Activated CD4-positive, alpha-beta T cell treated with anti-CD3 and anti-CD28 coated beads for 48 hours (primary cell): Measurements from ENCODE around the gene ICAM1.
"Not testable (repeated sequence)": the region's sequence is repeated elsewhere in the genome, so short reads cannot be mapped to it uniquely, and the experiment has no call there.

Experiments used
- DNase-seq: peaks from one replicate; pipeline ENCODE4 v3.0.0-alpha.2; 2020

The ICAM1 gene, protein sequence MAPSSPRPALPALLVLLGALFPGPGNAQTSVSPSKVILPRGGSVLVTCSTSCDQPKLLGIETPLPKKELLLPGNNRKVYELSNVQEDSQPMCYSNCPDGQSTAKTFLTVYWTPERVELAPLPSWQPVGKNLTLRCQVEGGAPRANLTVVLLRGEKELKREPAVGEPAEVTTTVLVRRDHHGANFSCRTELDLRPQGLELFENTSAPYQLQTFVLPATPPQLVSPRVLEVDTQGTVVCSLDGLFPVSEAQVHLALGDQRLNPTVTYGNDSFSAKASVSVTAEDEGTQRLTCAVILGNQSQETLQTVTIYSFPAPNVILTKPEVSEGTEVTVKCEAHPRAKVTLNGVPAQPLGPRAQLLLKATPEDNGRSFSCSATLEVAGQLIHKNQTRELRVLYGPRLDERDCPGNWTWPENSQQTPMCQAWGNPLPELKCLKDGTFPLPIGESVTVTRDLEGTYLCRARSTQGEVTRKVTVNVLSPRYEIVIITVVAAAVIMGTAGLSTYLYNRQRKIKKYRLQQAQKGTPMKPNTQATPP

DNA sequence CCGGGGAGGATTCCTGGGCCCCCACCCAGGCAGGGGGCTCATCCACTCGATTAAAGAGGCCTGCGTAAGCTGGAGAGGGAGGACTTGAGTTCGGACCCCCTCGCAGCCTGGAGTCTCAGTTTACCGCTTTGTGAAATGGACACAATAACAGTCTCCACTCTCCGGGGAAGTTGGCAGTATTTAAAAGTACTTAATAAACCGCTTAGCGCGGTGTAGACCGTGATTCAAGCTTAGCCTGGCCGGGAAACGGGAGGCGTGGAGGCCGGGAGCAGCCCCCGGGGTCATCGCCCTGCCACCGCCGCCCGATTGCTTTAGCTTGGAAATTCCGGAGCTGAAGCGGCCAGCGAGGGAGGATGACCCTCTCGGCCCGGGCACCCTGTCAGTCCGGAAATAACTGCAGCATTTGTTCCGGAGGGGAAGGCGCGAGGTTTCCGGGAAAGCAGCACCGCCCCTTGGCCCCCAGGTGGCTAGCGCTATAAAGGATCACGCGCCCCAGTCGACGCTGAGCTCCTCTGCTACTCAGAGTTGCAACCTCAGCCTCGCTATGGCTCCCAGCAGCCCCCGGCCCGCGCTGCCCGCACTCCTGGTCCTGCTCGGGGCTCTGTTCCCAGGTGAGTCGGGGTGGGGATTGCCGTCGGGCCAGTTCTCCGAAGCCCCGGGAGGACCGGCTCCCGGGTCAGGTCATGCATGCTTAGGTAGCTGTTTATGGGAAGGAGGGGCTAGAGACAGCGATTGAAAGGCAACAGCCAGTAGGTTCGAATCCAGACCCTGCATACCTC is at the start of gene ICAM1:
ICAM1 (plus strand) TSS at position 505 of the 779 bp plus-strand sequence; CDS start at position 545, 40 bp downstream.
- peak; percentile 85 for DNase-seq

DNA sequence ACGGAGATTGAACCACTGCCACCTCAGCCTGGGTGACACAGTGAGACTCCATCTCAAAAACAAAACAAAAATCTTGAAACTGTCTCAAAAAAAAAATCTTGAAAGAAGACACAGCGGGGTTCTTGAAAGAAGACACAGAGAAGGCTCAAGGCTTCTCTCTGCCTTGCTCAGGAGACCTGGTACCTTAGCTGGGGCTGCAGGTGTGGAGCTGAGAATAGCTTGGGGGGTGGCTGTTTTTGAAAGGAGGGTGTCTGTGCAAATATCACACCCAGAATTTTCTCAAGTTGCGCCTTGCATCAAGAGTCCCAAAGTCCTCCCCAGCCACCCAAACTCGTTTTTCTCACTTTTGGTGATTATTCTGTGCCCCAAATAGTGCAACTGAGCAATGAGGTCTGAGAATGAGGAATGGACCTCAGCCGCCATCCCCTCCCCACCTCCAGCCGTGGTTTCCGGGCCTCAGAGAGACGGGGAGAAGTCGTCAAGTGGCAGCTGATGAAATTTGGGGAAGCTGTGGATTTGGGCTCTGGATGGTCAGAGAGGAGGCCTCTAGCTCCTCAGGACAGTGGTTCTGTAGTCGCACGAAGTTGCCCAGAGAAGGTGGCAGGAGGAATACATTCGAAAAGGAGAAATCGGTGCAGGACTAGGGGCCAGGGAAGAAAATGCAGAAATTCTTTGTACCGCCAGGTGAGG is 48.6 kb upstream of the ICAM1 start:
- DNase-seq = no peak

DNA sequence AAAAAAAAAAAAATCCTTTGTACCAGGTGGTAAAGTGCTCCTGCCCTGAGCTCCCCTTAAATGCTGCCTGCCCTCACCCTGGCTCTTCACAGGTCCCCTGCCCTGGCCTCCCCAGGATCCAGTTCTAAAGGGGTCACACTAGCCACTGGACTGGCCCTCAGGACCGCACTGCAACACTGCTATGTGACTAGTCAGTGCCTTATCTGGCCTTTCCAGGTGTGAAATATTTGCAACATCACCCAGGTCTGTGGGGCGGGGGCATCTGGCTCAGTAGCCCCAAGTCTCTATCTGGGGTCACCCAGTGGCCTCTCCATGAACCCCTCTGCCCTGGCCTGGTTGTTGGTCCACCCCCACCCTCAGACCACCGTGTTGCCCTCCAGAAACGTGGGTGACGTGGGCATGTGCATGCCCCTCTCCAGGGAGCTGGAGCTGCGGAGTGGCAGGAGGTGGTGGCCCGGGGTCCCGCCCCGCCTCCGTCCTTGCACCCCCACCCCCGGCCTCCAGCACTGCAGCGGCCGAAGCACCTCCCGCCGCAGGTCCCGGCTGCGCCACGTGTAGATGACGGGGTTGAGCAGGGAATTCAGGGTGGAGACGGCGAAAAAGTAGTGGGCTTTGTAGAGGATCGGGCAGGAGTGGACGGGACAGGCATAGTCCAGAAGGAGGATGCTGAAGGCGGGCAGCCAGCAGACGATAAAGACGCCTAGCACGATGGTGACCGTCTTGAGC is 47.3 kb upstream of the ICAM1 start:
- DNase-seq = no peak

DNA sequence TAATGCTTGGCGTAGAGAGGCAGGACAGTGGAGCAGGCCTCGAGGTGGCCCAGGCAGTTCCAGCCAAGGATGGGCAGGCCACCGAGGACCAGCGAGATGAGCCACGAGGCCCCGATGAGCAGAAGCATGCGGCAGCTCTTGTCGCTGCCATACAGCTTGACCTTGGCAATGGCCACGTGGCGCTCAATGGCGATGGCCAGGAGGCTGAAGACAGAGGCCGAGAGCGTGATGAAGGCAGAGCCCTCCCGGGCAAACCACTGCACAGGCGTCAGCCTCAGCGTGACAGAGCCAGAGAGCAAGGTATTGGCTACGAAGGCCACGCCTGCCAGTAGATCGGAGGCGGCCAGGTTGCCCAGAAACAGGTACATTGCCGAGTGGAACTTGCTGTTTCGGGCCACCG is 46.6 kb upstream of the ICAM1 start:
- DNase-seq = no peak

DNA sequence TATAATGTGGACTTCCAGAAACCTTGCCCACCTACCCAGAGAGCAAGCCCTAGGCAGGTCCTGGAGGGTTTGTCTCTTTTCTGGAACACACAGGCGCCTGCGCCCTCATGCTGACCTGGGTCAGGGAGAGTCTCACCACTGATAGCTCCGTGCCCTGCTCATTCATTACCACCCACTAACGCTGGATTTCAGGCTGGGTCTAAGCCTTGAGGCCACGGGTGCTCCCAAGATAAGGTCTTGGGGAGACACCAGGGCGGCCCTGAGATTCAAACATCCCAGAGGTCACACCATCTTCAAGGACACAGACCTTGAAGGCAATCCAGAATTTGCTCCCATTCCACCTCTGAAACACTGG is 44.9 kb upstream of the ICAM1 start:
- no peak for DNase-seq

DNA sequence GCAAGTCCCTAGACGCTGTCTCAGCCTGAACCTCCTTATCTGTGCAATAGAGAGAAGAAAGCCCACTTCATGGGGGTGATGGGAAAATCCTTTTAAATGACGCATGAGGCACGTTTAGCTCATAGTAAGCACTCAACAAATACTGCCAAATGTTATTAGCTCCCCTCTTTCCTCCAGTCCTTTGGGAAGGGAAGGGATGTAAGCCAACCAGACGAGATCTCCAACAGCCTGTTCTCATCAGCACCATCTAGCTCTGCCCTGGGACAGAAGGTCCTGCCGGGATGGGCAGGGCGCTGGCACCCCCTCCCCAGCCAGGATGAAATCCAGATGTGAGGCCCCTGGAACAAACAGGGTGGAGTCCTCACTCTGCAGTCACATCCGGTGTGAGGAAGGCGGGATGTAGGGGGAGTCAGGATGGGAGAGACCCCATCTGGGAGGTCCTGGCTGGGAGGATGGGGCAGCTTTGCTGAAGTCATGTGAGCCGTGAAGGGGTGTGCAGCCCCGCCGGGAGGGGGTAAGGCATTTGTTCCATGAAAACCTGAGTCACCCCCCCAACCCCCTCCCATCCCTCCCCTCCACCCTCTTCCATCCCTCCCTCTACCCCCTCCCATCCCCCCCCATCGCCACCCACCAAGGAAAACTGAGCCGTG is 44.4 kb upstream of the ICAM1 start:
- no peak for DNase-seq

DNA sequence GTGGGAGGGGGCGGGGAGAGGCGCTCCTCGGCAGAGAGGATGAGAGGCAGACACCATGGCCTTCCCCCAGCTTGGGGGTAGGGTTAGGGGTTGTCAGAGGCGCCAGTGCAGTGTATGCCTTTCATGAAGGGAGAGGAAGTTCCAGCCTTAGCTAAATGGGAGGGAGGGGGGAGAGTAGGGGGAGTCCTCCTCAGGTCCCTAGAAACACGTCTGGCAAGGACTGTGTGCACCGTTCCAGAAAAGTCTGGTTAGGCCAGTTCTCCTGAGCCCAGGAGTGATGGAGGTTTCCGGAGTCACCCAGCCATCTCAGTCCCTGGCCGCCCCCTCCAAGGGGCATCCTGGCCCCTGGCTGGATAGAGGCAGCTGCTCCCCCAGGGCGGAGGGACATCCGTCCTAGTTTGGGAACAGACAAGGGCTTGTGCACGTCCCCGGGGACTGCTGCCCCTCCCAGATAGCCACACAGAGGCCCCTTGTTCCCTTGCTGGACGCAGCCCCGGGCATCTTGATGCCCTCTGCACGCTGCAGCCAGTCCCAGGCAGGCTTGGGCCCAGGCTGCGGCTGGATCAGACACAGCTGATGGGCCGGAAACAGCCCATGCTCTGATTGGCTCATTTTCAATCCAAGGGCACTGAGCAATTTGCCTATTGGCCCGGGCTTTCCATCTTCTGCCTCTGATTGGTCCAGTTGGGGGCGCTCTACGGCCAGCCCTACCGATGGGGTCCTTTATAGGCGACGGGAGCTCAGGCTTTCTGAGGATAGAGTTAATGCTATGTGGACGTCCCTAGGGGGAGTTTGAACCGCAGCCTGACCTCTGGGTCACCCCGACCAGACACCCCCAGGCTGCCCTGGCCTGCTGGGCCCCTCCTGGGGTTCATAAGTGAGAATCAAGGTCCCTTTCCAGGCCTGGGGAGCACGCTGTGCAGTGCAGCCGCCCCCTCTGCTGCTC is 43.6 kb upstream of the ICAM1 start:
- peak; percentile 28 for DNase-seq

DNA sequence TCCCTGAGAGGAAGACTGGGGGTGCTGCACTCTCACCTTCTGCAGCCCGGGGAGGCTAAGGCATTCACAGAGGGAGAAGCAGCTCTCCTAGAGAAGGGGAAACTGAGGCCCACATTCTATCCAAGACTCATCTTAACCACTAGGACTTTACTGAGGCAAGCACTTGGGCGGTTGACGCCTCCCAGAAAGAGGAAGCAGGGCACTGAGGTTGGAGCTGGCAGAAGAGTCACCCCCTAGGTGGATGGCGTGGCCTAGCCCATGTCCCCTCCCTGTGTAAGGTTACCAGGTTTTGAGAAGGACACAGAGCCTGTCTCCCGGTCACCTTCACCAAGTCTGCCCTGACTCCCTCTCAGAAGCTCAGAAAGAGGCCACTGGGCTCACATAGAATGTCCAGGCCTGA is 42.5 kb upstream of the ICAM1 start:
- no peak for DNase-seq

DNA sequence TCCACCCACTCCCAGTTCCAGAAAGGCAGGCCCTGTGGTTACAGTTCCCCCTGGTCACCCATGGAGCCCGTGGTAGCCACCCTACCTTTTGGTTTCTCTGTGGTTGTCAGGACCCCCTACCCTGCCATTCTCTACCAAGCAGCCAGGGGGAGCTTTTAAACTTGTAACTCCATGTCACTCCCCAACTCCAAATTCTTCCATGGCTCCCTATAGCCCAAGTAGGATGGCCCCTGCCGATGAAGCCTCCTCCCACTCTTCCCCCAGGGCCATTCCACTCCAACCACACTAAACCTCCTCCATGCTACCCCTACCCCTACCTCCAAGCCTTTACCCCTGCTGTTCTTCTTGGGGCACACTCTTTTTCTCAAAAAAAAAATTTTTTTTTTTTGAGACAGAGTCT is 42.0 kb upstream of the ICAM1 start:
- peak; percentile 50 for DNase-seq

DNA sequence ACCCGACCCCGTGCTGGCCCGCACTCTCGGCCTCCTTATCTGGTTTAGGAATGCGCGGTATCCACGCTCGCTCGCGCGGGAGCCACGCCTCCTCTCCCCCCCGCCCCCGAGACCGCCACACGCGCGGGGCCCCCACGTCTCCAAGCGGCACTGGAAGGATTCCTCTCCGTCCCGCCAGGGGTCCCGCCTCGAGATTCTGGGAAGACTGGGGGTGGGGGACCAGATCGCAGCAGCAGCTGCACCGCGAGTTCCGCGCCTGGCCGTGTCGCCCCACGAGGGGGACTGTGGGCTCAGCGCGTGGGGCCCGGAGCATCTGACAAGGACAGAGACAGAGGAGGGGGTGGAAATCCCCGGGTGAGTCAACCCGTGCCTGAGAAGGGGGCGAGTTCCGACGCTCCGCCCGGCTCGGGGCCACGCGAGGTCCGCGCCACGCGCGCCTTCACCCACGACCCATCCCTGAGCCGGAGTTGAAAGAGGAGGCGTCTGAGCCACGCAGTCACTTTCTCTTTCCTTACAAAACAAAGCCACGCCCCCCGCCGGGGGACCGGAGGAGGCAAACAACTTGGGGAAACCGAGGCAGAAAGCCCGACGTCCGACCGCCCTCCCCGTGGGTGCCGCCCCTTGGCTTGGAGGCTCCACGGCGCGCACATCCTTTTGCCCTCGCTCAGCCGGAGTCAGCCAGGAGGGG is 40.6 kb upstream of the ICAM1 start:
- peak; percentile 63 for DNase-seq

DNA sequence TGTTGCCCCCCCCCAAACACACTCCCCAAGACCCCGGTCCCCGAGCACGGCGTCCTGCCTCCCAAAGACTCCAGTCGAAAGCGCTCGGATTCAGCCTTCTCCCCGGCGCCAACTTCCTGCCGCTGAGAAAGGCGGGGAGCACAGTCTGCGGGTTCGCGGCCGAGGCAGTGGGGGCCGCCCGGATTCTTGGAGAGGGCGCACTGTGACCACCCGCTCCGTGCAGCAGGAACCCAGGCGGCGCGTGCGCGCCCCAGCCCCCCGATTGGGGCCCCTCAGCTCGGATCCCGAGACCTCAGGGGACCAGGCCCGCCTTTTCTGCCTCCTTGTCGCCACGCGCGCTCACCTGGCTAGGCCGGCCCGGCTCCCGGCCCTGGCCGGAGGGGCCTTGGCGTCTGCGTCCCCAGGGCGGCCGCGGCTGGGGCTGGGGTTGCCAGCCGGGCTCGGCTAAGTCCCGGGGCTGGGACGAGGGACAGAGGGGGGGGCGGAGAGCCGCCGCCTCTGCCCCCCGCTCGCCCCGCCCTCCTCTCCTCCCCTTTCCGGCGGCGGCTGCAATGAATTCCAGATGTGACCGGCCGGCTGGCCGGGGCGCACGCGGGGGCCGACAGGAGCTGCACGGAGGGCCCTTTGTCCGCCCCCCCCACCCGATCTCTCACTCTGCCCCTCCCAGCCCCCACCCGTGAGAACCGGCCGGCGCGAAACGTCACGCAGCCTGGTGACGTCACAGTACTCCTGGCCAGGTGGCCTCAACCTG is 39.9 kb upstream of the ICAM1 start, which contains the start of gene S1PR2:
S1PR2 (minus strand) TSS at position 471 of the 751 bp plus-strand sequence. CDS start 6,426 bp downstream, outside the sequence.
- DNase-seq = peak; percentile 77

DNA sequence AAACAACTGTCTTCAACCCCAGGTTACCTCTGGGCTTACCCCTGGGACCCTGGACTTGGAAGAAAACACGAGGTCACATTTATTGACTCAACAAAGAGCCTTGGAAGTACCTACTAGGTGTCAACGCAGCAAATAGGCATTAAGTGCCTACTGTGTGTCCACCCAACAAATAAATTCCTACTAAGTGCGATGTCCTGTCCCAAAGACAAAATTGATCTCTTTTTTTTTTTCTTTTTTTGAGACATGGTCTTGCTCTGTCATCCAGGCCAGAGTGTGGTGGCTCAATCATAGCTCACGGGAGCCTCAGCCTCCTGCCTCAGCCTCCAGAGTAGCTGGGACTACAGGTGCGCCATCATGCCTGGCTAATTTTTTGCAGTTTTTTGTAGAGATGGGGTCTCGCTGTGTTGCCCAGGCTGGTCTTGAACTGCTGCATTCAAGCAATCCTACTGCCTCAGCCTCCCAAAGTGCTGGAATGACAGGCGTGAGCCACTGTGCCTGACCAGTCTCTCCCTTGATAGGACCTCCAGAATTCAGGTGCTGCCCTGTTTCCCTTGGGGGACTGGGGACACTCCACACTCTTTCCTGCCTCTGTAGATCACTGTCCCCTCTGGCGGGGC is 39.2 kb upstream of the ICAM1 start:
- DNase-seq = no peak

DNA sequence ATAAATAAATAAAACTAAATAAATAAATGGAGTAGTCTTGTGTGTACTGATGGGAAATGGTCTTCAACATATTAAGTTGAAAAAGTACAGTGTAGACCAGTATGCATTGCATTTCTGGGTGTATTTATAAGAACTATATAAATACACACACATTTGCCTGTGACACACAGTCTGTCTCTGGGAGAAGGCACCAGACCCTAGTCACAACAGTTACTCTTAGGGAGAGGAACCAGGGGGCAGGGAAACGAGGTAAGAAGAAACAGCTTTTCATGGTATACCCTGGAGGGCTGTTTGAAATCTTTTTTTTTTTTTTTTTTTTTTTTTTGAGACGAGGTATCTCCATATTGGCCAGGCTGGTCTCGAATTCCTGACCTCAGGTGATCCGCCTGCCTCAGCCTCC is 37.0 kb upstream of the ICAM1 start:
- no peak for DNase-seq

DNA sequence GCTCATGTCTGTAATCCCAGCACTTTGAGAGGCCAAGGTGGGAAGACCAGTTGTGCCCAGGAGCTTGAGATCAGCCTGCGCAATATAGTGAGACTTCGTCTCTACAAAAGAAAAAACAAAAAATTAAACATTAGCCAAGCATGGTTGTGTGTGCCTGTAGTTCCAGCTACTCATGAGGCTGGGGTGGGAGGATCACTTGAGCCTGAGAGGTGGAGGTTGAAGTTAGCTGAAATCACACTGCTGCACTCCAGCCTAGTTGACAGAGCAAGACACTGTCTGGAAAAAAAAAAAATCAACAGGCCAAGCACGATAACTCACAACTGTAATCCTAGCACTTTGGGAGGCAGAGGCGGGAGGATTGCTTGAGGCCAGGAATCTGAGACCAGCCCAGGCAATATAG is 35.9 kb upstream of the ICAM1 start:
- DNase-seq = no peak

DNA sequence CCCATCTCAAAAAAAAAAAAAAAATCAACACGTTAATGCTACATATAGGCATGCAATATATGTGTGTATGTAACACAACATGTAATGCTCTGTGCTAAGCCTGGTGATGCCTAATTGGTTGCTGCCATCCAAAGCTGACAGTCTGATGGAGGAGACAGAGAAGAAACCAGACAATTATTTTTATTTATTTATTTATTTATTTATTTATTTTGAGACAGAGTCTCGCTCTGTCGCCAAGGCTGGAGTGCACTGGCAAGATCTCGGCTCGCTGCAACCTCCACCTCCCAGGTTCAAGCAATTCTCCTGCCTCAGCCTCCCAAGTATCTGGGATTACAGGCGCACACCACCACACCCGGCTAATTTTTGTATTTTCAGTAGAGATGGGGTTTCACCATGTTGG is 35.5 kb upstream of the ICAM1 start:
- DNase-seq = not testable (repeated sequence)

DNA sequence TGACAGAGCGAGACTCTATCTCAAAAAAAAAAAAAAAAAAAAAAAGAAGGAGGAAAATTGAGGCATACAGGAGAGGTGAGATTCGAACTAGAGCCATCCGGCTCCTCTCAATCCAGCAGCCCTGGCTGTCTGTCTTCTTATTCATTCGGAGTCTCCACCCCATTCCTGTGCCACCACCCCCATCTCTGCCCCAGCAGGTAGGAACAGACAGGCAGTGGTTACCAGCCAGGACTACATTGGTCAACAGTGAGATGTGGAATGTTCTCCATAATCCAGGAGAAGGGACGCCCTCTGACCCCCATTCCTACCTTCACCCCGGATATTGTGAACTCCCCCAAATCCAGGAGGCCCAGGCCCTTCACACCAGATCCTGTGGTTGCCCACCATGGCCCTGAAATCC is 33.2 kb upstream of the ICAM1 start:
- DNase-seq = no peak

DNA sequence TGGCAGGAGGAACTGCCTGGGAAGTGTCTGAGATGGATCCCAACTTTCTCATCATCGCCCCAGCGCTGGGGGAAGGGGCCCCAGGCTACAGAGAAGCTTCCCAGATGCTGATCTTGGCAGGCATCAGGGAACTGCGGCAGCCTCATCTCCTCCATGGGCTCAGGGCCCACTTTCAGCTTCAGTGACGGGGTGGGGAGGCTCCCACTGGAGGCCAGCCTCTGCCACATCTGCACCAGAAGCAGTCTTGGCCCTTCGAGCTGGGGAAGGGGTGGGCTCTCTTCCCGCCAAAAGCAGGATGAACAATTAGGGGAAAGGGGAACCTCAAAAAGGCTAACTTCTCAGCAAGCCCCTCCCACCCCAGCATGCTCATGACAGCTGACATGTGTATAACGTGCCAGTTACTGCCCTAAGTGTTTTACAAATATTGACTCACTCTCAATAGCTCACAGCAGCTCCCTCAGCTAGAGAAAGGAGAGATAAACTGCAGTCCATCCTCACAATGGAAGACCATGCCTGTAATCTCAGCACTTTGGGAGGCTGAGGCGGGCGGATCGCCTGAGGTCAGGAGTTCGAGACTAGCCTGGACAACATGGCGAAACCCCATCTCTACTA is 32.6 kb upstream of the ICAM1 start:
- no peak for DNase-seq

DNA sequence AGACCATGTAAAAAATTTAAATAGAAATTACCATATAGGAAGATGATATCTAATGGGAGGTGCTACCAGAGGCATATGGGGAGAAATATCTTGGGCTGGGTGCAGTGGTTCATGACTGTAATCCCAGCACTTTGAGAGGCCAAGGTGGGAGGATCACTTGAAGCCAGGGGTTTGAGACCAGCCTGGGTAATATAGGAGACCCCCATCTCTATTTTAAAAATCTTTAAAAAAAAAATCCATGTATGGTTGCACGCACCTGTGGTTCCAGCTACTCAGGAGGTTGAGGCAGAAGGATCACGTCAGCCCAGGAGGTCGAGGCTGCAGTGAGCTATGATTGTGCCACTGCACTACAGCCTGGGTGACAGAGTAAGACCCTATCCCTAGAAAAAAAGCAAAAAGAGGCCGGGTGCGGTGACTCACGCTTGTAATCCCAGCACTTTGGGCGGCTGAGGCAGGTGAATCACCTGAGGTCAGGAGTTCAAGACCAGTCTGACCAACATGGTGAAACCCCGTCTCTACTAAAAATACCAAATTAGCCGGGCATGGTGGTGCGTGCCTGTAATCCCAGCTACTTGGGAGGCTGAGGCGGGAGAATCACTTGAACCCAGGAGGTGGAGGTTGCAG is 29.0 kb upstream of the ICAM1 start:
- DNase-seq = not testable (repeated sequence)
